OCI-LY7 (cell line): ENCODE results near the gene P2RX5. TPM values are rescaled to one million over a fixed set of nuclear protein-coding genes. Genes with fewer than 3 reads are reported as not detected.

ENCODE experiments used
- BruUV-seq: library from RNA; stranded (reverse); fragments of 400-500 nt; replicated peaks from 2 replicates; lab custom pipeline; 2021; lab: Mats Ljungman, UMichigan
- CTCF ChIA-PET: fragments of 300-600 bp; sonication (Branson Sonifier 250); formaldehyde crosslinking; loops from one replicate; lab custom pipeline; 2022; ENCODE audit warnings: antibody characterized with exemption; ENCODE audit not compliant: unreplicated experiment; lab: Charles Lee
- POLR2A ChIA-PET: fragments of 300-600 bp; sonication (Branson Sonifier 250); formaldehyde crosslinking; loops from one replicate; lab custom pipeline; 2022; ENCODE audit warnings: antibody characterized with exemption; lab: Charles Lee
- DNase-seq: peaks from one replicate; pipeline ENCODE4 v3.0.0-alpha.2; 2015; ENCODE audit warnings: low spot score
- H2AFZ ChIP-seq: fragments of 200-600 bp; sonication (generic), shearing (Covaris generic); 2 replicates; pipeline ENCODE4 v1.6.1; 2014; ENCODE audit warnings: mild to moderate bottlenecking, antibody characterized with exemption, low read length, moderate library complexity
- H3K27ac ChIP-seq: fragments of 200-600 bp; sonication (generic); 2 replicates; pipeline ENCODE4 v1.5.1; 2014; ENCODE audit warnings: mixed run types, low read depth, mild to moderate bottlenecking, moderate library complexity, low read length, inconsistent platforms; ENCODE audit not compliant: poor library complexity, severe bottlenecking
- H3K36me3 ChIP-seq: fragments of 200-600 bp; sonication (generic); 2 replicates; pipeline ENCODE4 v1.6.1; 2014; ENCODE audit warnings: mild to moderate bottlenecking, antibody characterized with exemption, low read length, moderate library complexity, mixed read lengths; ENCODE audit not compliant: insufficient read depth
- H3K4me1 ChIP-seq: fragments of 200-600 bp; sonication (generic); 2 replicates; pipeline ENCODE4 v1.5.1; 2014; ENCODE audit warnings: mild to moderate bottlenecking, low read length; ENCODE audit not compliant: insufficient read depth, poor library complexity, severe bottlenecking
- H3K4me2 ChIP-seq: fragments of 200-600 bp; sonication (generic); 2 replicates; pipeline ENCODE4 v1.6.1; 2014; ENCODE audit warnings: mild to moderate bottlenecking, low read length
- H3K4me3 ChIP-seq: fragments of 200-600 bp; sonication (generic); 2 replicates; pipeline ENCODE4 v1.5.1; 2014; ENCODE audit warnings: mild to moderate bottlenecking, low read depth, low read length; ENCODE audit not compliant: poor library complexity, severe bottlenecking
- H3K79me2 ChIP-seq: fragments of 200-600 bp; sonication (generic); 2 replicates; pipeline ENCODE4 v1.6.1; 2016; ENCODE audit warnings: low read depth, mild to moderate bottlenecking, low read length, moderate library complexity, mixed read lengths; ENCODE audit not compliant: insufficient read depth
- H3K9me2 ChIP-seq: fragments of 200-600 bp; sonication (generic); 2 replicates; pipeline ENCODE4 v1.6.1; 2016; ENCODE audit warnings: mild to moderate bottlenecking, low read length, mixed read lengths; ENCODE audit not compliant: insufficient read depth
- H3K9me3 ChIP-seq: fragments of 200-600 bp; sonication (generic); 2 replicates; pipeline ENCODE4 v1.6.1; 2014; ENCODE audit warnings: mild to moderate bottlenecking, mixed run types, low read length, mixed read lengths
- H4K20me1 ChIP-seq: fragments of 200-600 bp; sonication (generic); 2 replicates; pipeline ENCODE4 v1.6.1; 2014; ENCODE audit warnings: mild to moderate bottlenecking, antibody characterized with exemption, low read length, moderate library complexity, mixed read lengths; ENCODE audit not compliant: insufficient read depth
- CTCF ChIP-seq: fragments of 200-600 bp; sonication (generic); conservative IDR thresholded peaks from 2 replicates; pipeline ENCODE4 v1.5.1; 2014; ENCODE audit warnings: mild to moderate bottlenecking, antibody characterized with exemption, low read length, moderate library complexity, mixed read lengths
- EZH2phosphoT487 ChIP-seq: fragments of 200-600 bp; sonication (generic); IDR thresholded peaks from 2 replicates; pipeline ENCODE4 v1.6.1; 2018; ENCODE audit warnings: low read depth, borderline replicate concordance, mild to moderate bottlenecking, mixed run types, antibody characterized with exemption, low read length, moderate library complexity, mixed read lengths
- intact Hi-C: fragments of 100-400 bp; cut with micrococcal nuclease; formaldehyde crosslinking; loops from one replicate; pipeline ENCODE4 v1.10.0; 2022; ENCODE audit not compliant: unreplicated experiment
- total RNA-seq, 2 experiments: library from RNA; depleted of rRNA in 1 of 2; stranded (reverse); fragments of >200 nt in 1 of 2; shearing (Covaris generic) in 1 of 2; gene quantifications; 2 replicates each; pipeline ENCODE4 v1.2.3, GENCODE V29; 2014 to 2022

The P2RX5 gene
- total RNA-seq, 2 experiments from 2014 or later = 150 to 195 TPM

DNA sequence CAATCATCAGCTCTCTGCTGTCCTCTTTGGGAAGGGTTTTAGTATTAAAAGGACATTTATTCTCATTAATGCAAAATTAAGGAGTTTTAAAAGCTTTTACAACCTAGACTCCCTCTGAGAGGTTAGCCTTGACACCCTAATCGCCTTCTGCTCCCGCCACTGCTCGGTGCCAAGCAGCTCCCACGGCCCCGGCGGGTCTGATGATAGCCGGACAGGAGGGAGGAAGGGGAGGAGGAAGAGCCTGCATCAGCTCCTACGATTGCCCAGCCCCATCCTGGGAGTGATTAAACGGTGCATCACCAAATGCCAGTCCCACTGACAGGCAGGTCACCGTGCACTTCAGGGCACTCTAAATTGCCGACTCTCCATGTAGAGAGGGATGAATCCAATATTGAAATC lies 68.2 kb downstream of the P2RX5 start:
- Histone ChIP-seq H3K9me3 (no peaks in the 10 kb centered on the region), H3K4me2 (no peak overlapping the region), H4K20me1 (no peaks in the 10 kb centered on the region), H3K9me2 (no peaks in the 10 kb centered on the region), H3K36me3 (peaks cover 48% of the 10 kb centered on the region), H3K4me1 (no peaks in the 10 kb centered on the region), H3K27ac (no peak overlapping the region), H2AFZ (no peak overlapping the region), H3K4me3 (no peak overlapping the region), H3K79me2 (no peaks in the 10 kb centered on the region)
- TF ChIP-seq EZH2phosphoT487 (no peak), CTCF (no peak)
- BruUV-seq = no TSS peak
- CTCF ChIA-PET = no interaction called here
- intact Hi-C loops = no loop called here
- no peak for DNase-seq
- POLR2A ChIA-PET = interaction anchor here (0.7 kb wide), 1 partner anchor 8 kb away, joined by 3 read pairs; the partner anchor contains the start of genes CTNS and SHPK

GRCh38 chr17:3626831-3627768 lies 68.9 kb downstream of the P2RX5 start:
- Histone ChIP-seq H3K4me3 (no peak overlapping the region), H3K36me3 (peaks cover 54% of the 10 kb centered on the region), H3K9me3 (no peaks in the 10 kb centered on the region), H3K79me2 (no peaks in the 10 kb centered on the region), H3K27ac (no peak overlapping the region), H3K9me2 (no peaks in the 10 kb centered on the region), H3K4me1 (no peaks in the 10 kb centered on the region), H4K20me1 (no peaks in the 10 kb centered on the region), H2AFZ (no peak overlapping the region), H3K4me2 (no peak overlapping the region)
- ChIA-PET CTCF (no interaction called here), POLR2A (interaction anchor here (0.7 kb wide), 1 partner anchor 9 kb away, joined by 3 read pairs; the partner anchor contains the start of genes CTNS and SHPK)
- TF ChIP-seq EZH2phosphoT487 (no peak), CTCF (no peak)
- TSS peak; percentile 66 for BruUV-seq
- intact Hi-C loops = no loop called here
- no peak for DNase-seq

Other genes starting within 250 kb of the P2RX5 start
- not detected in 2 replicates for gene SPATA22, start 224.3 kb downstream of the P2RX5 start, total RNA-seq (2014; rRNA removed; shearing (Covaris generic))
- not detected in 2 replicates for gene SPATA22, start 224.3 kb downstream of the P2RX5 start, total RNA-seq (2022)
- not detected in 2 replicates for gene ASPA, start 220.2 kb downstream of the P2RX5 start, total RNA-seq (2014; rRNA removed; shearing (Covaris generic))
- gene ASPA, start 220.2 kb downstream of the P2RX5 start, total RNA-seq (2022) = not detected in 2 replicates
- gene TRPV3, start 138.3 kb downstream of the P2RX5 start, total RNA-seq (2014; rRNA removed; shearing (Covaris generic)) = not detected in 2 replicates
- gene TRPV3, start 138.3 kb downstream of the P2RX5 start, total RNA-seq (2022) = 0.06 TPM in 1 of 2 replicates, not detected in the other
- gene TRPV1, start 86.7 kb downstream of the P2RX5 start, total RNA-seq (2014; rRNA removed; shearing (Covaris generic)) = 2.2 and 2.7 TPM in 2 replicates
- 2.9 and 4.5 TPM in 2 replicates for gene TRPV1, start 86.7 kb downstream of the P2RX5 start, total RNA-seq (2022)
- gene SHPK, start 59.9 kb downstream of the P2RX5 start, total RNA-seq (2014; rRNA removed; shearing (Covaris generic)) = 17.0 and 21.4 TPM in 2 replicates
- 15.7 and 16.9 TPM in 2 replicates for gene SHPK, start 59.9 kb downstream of the P2RX5 start, total RNA-seq (2022)
- 5.6 and 6.7 TPM in 2 replicates for gene CTNS, start 59.4 kb downstream of the P2RX5 start, total RNA-seq (2014; rRNA removed; shearing (Covaris generic))
- 11.9 and 13.6 TPM in 2 replicates for gene CTNS, start 59.4 kb downstream of the P2RX5 start, total RNA-seq (2022)
- 12.4 and 19.8 TPM in 2 replicates for gene TAX1BP3, start 27.6 kb downstream of the P2RX5 start, total RNA-seq (2014; rRNA removed; shearing (Covaris generic))
- 24.3 and 24.8 TPM in 2 replicates for gene TAX1BP3, start 27.6 kb downstream of the P2RX5 start, total RNA-seq (2022)
- gene EMC6, start 27.3 kb downstream of the P2RX5 start, total RNA-seq (2014; rRNA removed; shearing (Covaris generic)) = 32.5 and 36.0 TPM in 2 replicates
- gene EMC6, start 27.3 kb downstream of the P2RX5 start, total RNA-seq (2022) = 53.7 and 54.6 TPM in 2 replicates
- 60.8 and 88.6 TPM in 2 replicates for gene HASPIN, start 27.7 kb upstream of the P2RX5 start, total RNA-seq (2014; rRNA removed; shearing (Covaris generic))
- 66.2 and 71.3 TPM in 2 replicates for gene HASPIN, start 27.7 kb upstream of the P2RX5 start, total RNA-seq (2022)
- 57.3 and 61.2 TPM in 2 replicates for gene ITGAE, start 105.0 kb upstream of the P2RX5 start, total RNA-seq (2014; rRNA removed; shearing (Covaris generic))
- gene ITGAE, start 105.0 kb upstream of the P2RX5 start, total RNA-seq (2022) = 51.2 and 52.2 TPM in 2 replicates
- 24.5 and 56.5 TPM in 2 replicates for gene NCBP3, start 150.1 kb upstream of the P2RX5 start, total RNA-seq (2014; rRNA removed; shearing (Covaris generic))
- gene NCBP3, start 150.1 kb upstream of the P2RX5 start, total RNA-seq (2022) = 45.7 and 47.8 TPM in 2 replicates
- 2.6 and 2.7 TPM in 2 replicates for gene CAMKK1, start 196.9 kb upstream of the P2RX5 start, total RNA-seq (2014; rRNA removed; shearing (Covaris generic))
- 2.7 and 3.5 TPM in 2 replicates for gene CAMKK1, start 196.9 kb upstream of the P2RX5 start, total RNA-seq (2022)
- 0.41 and 0.69 TPM in 2 replicates for gene P2RX1, start 220.3 kb upstream of the P2RX5 start, total RNA-seq (2014; rRNA removed; shearing (Covaris generic))
- 3.3 and 4.5 TPM in 2 replicates for gene P2RX1, start 220.3 kb upstream of the P2RX5 start, total RNA-seq (2022)